Measurements from ENCODE around the gene ANK2. TPM values are rescaled to one million over a fixed set of nuclear protein-coding genes. Genes with fewer than 3 reads are reported as not detected.

Gene ANK2
- polyA plus RNA-seq, 1 experiment, result 1.3 TPM

GRCh38 chr4:113294908-113295307, 245.5 kb downstream of the ANK2 start:
- H3K9me3 ChIP-seq (ENCODE audit: control insufficient read depth, insufficient read depth, low read length), result no peaks in the 10 kb centered on the region
- ChIA-PET POLR2A (no interaction called here), CTCF (interaction anchor here (1.2 to 9.3 kb wide), 2 partner anchors 16 to 100 kb away, joined by 3 to 63 read pairs; no protein-coding TSS in a partner anchor)
- H3K27ac ChIP-seq (ENCODE audit: low read depth, low read length), result no peak overlapping the region
- H3K27me3 ChIP-seq (ENCODE audit: control insufficient read depth, insufficient read depth, low read length), result no peaks in the 10 kb centered on the region
- no peak for DNase-seq (ENCODE audit: low read depth, low spot score)
- peak; percentile 11; the same call in 1 of the 2 replicates for TF ChIP-seq CTCF (IDR thresholded peaks at IDR 0.05; ENCODE audit: low read depth, low read length)
- no peak overlapping the region for H3K4me3 ChIP-seq (ENCODE audit: low read depth, low read length)

- no peaks in the 10 kb centered on the region for H3K27me3 ChIP-seq (ENCODE audit: control insufficient read depth, insufficient read depth, low read length)
- H3K4me3 ChIP-seq (ENCODE audit: low read depth, low read length), result no peak overlapping the region
- no peak overlapping the region for H3K27ac ChIP-seq (ENCODE audit: low read depth, low read length)
- CTCF ChIA-PET, result interaction anchor here (0.6 kb wide), 1 partner anchor 22 kb away, joined by 3 read pairs; no protein-coding TSS in a partner anchor
- no peaks in the 10 kb centered on the region for H3K9me3 ChIP-seq (ENCODE audit: control insufficient read depth, insufficient read depth, low read length)
- peak; percentile 11 for DNase-seq (ENCODE audit: low read depth, low spot score)
- TF ChIP-seq CTCF (IDR thresholded peaks at IDR 0.05; ENCODE audit: low read depth, low read length), result no peak
- POLR2A ChIA-PET, result no interaction called here
These were observed 251.0 kb downstream of the ANK2 start for GRCh38 chr4:113300471-113300928.

- ChIA-PET CTCF (interaction anchor here (0.7 kb wide), 1 partner anchor 24 kb away, joined by 3 read pairs; no protein-coding TSS in a partner anchor), POLR2A (no interaction called here)
- Histone ChIP-seq H3K27me3 (ENCODE audit: control insufficient read depth, insufficient read depth, low read length) (no peaks in the 10 kb centered on the region), H3K27ac (ENCODE audit: low read depth, low read length) (no peak overlapping the region), H3K9me3 (ENCODE audit: control insufficient read depth, insufficient read depth, low read length) (no peaks in the 10 kb centered on the region), H3K4me3 (ENCODE audit: low read depth, low read length) (no peak overlapping the region)
- DNase-seq (ENCODE audit: low read depth, low spot score), result no peak
- no peak for TF ChIP-seq CTCF (IDR thresholded peaks at IDR 0.05; ENCODE audit: low read depth, low read length)
These were observed 252.6 kb downstream of the ANK2 start for GRCh38 chr4:113302051-113302450.

GRCh38 chr4:113303315-113303714, 253.9 kb downstream of the ANK2 start:
- DNase-seq (ENCODE audit: low read depth, low spot score), result no peak
- POLR2A ChIA-PET, result no interaction called here
- Histone ChIP-seq H3K27ac (ENCODE audit: low read depth, low read length) (no peak overlapping the region), H3K4me3 (ENCODE audit: low read depth, low read length) (no peak overlapping the region), H3K27me3 (ENCODE audit: control insufficient read depth, insufficient read depth, low read length) (no peaks in the 10 kb centered on the region), H3K9me3 (ENCODE audit: control insufficient read depth, insufficient read depth, low read length) (no peaks in the 10 kb centered on the region)
- CTCF ChIA-PET, result interaction anchor here (0.6 to 1.0 kb wide), 2 partner anchors 13 to 25 kb away, joined by 3 read pairs; no protein-coding TSS in a partner anchor
- no peak for TF ChIP-seq CTCF (IDR thresholded peaks at IDR 0.05; ENCODE audit: low read depth, low read length)

- no peak for DNase-seq (ENCODE audit: low read depth, low spot score)
- ChIA-PET POLR2A (no interaction called here), CTCF (interaction anchor here (1.3 kb wide), 1 partner anchor 33 kb away, joined by 3 read pairs; no protein-coding TSS in a partner anchor)
- no peak overlapping the region for H3K27ac ChIP-seq (ENCODE audit: low read depth, low read length)
- TF ChIP-seq CTCF (IDR thresholded peaks at IDR 0.05; ENCODE audit: low read depth, low read length), result no peak
- no peaks in the 10 kb centered on the region for H3K9me3 ChIP-seq (ENCODE audit: control insufficient read depth, insufficient read depth, low read length)
- H3K4me3 ChIP-seq (ENCODE audit: low read depth, low read length), result no peak overlapping the region
- H3K27me3 ChIP-seq (ENCODE audit: control insufficient read depth, insufficient read depth, low read length), result no peaks in the 10 kb centered on the region
These were observed 261.6 kb downstream of the ANK2 start for GRCh38 chr4:113311047-113311446.

Measured in AG04450 (cell line).